KBM-7 (cell line): ENCODE results near the gene FOXI3.
"Not testable (repeated sequence)": the region's sequence is repeated elsewhere in the genome, so short reads cannot be mapped to it uniquely, and the experiment has no call there.

Experiments used
- DNase-seq: peaks from one replicate; pipeline ENCODE4 v3.0.0-alpha.2; 2015
- in situ Hi-C: fragments of 300-500 bp; cut with MboI; formaldehyde crosslinking; loops from 2 replicates; pipeline ENCODE4 v1.14.3; 2020; ENCODE audit warnings: low sequenced_read_pairs, low pct_unique_long_range_greater_than_20kb, mixed read lengths

FOXI3 gene

DNA sequence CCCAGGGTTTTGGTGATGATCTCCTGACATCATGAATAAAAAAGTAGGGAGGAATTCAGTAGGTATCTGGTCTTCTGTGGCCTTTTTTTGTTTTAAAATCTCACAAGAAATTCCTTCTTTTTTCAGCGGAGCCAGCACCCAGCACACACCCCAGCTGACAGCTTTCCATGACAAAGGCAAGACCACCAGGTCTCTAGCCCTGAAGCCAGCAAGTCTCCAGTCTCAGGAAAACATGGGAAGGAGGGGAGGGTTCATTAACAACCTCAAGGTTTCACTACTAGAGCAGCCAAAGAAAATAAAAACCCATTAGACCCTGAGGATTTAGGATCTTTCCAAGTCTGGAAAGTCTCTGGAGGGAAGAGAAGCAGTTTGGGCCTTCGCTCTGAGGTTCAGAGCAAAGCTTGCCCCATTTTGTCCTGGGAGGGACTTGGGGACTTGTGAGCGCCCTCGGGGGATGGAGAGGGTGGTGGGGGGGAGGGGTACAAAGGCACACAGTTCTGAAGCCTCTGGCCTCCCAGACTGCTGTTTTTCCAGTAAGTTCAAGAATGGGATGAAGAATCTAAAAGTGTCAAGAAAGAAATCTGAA lies 9.0 kb downstream of the FOXI3 start:
- in situ Hi-C loops: no loop called here
- no peak for DNase-seq

DNA sequence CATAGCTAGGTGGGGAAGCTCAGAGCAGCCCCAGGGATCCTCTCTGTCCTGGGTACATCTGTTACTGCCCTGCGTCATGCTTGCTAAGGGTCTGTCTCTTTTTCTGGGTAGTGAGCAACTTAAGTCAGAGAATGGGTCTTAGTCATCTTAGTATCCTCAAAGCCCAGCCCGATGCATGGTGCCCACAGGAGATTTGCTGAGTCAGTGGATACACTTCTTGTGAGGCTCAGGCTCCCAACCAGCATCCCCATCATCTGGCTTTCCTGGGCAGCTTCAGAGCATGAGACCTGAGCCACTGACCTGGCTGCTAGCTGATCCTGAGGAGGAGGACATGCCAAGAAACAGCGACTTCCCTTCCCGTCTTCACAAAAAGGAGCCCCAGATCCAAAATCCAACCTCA lies 10.0 kb downstream of the FOXI3 start:
- DNase-seq: no peak
- in situ Hi-C loops: no loop called here

- no peak for DNase-seq
- in situ Hi-C loops: no loop called here
Observed at GRCh38 chr2:88442061-88442460, 10.4 kb downstream of the FOXI3 start.

GRCh38 chr2:88437010-88437409 lies 15.5 kb downstream of the FOXI3 start:
- DNase-seq: no peak
- in situ Hi-C loops: no loop called here

GRCh38 chr2:88429929-88430328 lies 22.6 kb downstream of the FOXI3 start:
- no peak for DNase-seq
- in situ Hi-C loops: no loop called here

DNA sequence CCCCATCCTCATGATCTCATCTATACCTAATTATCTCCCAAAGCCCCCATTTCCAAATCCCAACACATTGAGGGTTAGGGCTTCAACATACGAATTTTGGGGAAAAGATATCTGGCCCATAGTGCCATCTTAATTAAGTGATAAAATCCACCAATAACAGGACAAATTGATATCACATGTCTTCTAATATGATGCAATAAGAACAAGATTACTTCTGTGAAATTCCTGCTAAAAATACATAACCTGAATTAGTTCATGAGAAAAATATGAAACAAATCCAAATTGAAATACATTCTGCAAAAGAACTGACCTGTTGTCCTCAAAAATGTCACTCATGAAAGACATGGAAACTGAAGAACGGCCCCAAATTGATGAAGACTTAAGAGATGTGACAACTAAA lies 28.8 kb downstream of the FOXI3 start:
- in situ Hi-C loops: no loop called here
- no peak for DNase-seq

DNA sequence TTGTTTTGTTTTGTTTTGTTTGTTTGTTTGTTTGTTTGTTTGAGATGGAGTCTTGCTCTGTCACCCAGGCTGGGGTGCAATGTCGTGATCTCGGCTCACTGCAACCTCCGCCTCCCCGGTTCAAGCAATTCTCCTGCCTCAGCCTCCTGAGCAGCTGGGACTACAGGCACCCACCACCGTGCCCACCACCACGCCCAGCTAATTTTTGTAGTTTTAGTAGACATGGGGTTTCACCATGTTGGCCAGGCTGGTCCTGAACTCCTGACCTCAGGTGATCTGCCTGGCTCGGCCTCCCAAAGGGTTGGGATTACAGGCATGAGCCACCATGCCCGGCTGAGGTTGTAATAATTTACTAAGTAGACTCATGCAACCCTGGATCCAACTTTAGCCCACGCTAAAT lies 33.4 kb downstream of the FOXI3 start:
- in situ Hi-C loops: not testable (repeated sequence)

GRCh38 chr2:88416016-88416663 lies 36.4 kb downstream of the FOXI3 start:
- no peak for DNase-seq
- in situ Hi-C loops: no loop called here

More for the DNA sequence above, 33.4 kb downstream of the FOXI3 start:
- not testable (repeated sequence) for DNase-seq

- DNase-seq, in situ Hi-C loops: not testable (repeated sequence)
Observed at GRCh38 chr2:88408870-88409269, 43.6 kb downstream of the FOXI3 start.

GRCh38 chr2:88400037-88400767 lies 52.3 kb downstream of the FOXI3 start:
- DNase-seq: no peak
- in situ Hi-C loops: no loop called here

- DNase-seq: no peak
- in situ Hi-C loops: no loop called here
Observed at GRCh38 chr2:88398180-88398579, 54.3 kb downstream of the FOXI3 start.
